GM23248 (cell line): ENCODE measurements around the gene OLFM3. TPM values are rescaled to one million over a fixed set of nuclear protein-coding genes. Genes with fewer than 3 reads are reported as not detected.

Experiments
- DNase-seq: peaks from one replicate; pipeline ENCODE4 v3.0.0-alpha.2; 2015
- H2AFZ ChIP-seq: fragments of 200-600 bp; sonication (generic); 2 replicates; pipeline ENCODE4 v1.6.1; 2016; ENCODE audit warnings: antibody characterized with exemption
- H3F3A ChIP-seq: fragments of 200-600 bp; sonication (generic); 2 replicates; pipeline ENCODE4 v1.6.1; 2016; ENCODE audit warnings: mild to moderate bottlenecking, antibody characterized with exemption, mixed run types; ENCODE audit not compliant: insufficient read depth
- H3K27ac ChIP-seq: fragments of 200-600 bp; sonication (generic); 2 replicates; pipeline ENCODE4 v1.5.1; 2016; ENCODE audit warnings: mild to moderate bottlenecking
- H3K27me3 ChIP-seq: fragments of 200-600 bp; sonication (generic); replicated peaks from 2 replicates; pipeline ENCODE4 v1.6.1; 2016; ENCODE audit warnings: mild to moderate bottlenecking; ENCODE audit not compliant: insufficient read depth
- H3K36me3 ChIP-seq: fragments of 200-600 bp; sonication (generic); 2 replicates; pipeline ENCODE4 v1.6.1; 2016; ENCODE audit warnings: low read depth, mild to moderate bottlenecking
- H3K4me1 ChIP-seq: fragments of 200-600 bp; sonication (generic); 2 replicates; pipeline ENCODE4 v1.6.1; 2016; ENCODE audit warnings: mild to moderate bottlenecking; ENCODE audit not compliant: insufficient read depth
- H3K4me2 ChIP-seq: fragments of 200-600 bp; sonication (generic); one replicate; pipeline ENCODE4 v1.6.1; 2016; ENCODE audit warnings: mild to moderate bottlenecking; ENCODE audit not compliant: unreplicated experiment
- H3K4me3 ChIP-seq: fragments of 200-600 bp; sonication (generic); 2 replicates; pipeline ENCODE4 v1.5.1; 2016; ENCODE audit warnings: mild to moderate bottlenecking
- H3K79me2 ChIP-seq: fragments of 200-600 bp; sonication (generic); 2 replicates; pipeline ENCODE4 v1.6.1; 2016; ENCODE audit warnings: mild to moderate bottlenecking; ENCODE audit not compliant: insufficient read depth
- H3K9ac ChIP-seq: fragments of 200-600 bp; sonication (generic); 2 replicates; pipeline ENCODE4 v1.6.1; 2016; ENCODE audit warnings: mild to moderate bottlenecking
- H3K9me2 ChIP-seq: fragments of 200-600 bp; sonication (generic); 2 replicates; pipeline ENCODE4 v1.6.1; 2016; ENCODE audit warnings: mixed run types, mild to moderate bottlenecking, moderate library complexity; ENCODE audit not compliant: insufficient read depth
- H3K9me3 ChIP-seq: fragments of 200-600 bp; sonication (generic); one replicate; pipeline ENCODE4 v1.6.1; 2017; ENCODE audit warnings: low read depth
- H4K20me1 ChIP-seq: fragments of 200-600 bp; sonication (generic); 2 replicates; pipeline ENCODE4 v1.6.0; 2016; ENCODE audit not compliant: insufficient read depth
- EZH2 ChIP-seq: fragments of 200-600 bp; sonication (generic); IDR thresholded peaks from 2 replicates; pipeline ENCODE4 v1.6.1; 2018; ENCODE audit warnings: antibody characterized with exemption, mild to moderate bottlenecking; ENCODE audit not compliant: insufficient read depth, poor library complexity, severe bottlenecking
- EZH2phosphoT487 ChIP-seq: fragments of 200-600 bp; sonication (generic); IDR thresholded peaks from 2 replicates; pipeline ENCODE4 v1.6.1; 2018; ENCODE audit warnings: antibody characterized with exemption, moderate library complexity, mild to moderate bottlenecking, low read depth; ENCODE audit not compliant: insufficient read depth
- WGBS, 2 experiments: methylation state at CpG; one replicate each; pipeline ENCODE4 v1.1.6; 2015 to 2017; ENCODE audit warnings: low lambda C conversion rate in 2 of 2, low coverage in 1 of 2; ENCODE audit errors: missing lambda C conversion rate in 2 of 2; 5-methylcytosine and 5-hydroxymethylcytosine counted together
- in situ Hi-C: fragments of 300-500 bp; cut with MboI; formaldehyde crosslinking; loops from 2 replicates; pipeline ENCODE4 v1.15.0; 2020
- polyA plus RNA-seq: library from polyadenylated mRNA; unstranded; fragments of >200 nt; fragmentation: Nextera tagmentation; extraction: Ambion mirVana; gene quantifications from 2 replicates; pipeline ENCODE4 v1.2.1, GENCODE V29; 2016
- total RNA-seq: library from RNA; depleted of rRNA; stranded (reverse); fragments of >200 nt; shearing (Covaris generic); gene quantifications from 2 replicates; pipeline ENCODE4 v1.2.3, GENCODE V29; 2014

OLFM3 gene
- total and polyA plus RNA-seq, 2 experiments from 2014 or later: not detected

GRCh38 chr1:101833312-101833711 is 163.4 kb downstream of the OLFM3 start:
- Histone ChIP-seq H3K9ac (no peak overlapping the region), H3K9me3 (no peaks in the 10 kb centered on the region), H4K20me1 (no peaks in the 10 kb centered on the region), H3K4me2 (no peak overlapping the region), H3K36me3 (no peaks in the 10 kb centered on the region), H2AFZ (no peak overlapping the region), H3K27me3 (no peaks in the 10 kb centered on the region), H3K27ac (no peak overlapping the region), H3K4me3 (no peak overlapping the region), H3K4me1 (no peaks in the 10 kb centered on the region), H3K79me2 (no peaks in the 10 kb centered on the region), H3F3A (no peaks in the 10 kb centered on the region), H3K9me2 (no peaks in the 10 kb centered on the region)
- DNase-seq: no peak
- in situ Hi-C loops: no loop called here
- no peak for TF ChIP-seq EZH2
- TF ChIP-seq EZH2phosphoT487: no peak
- 5 to 8% methylated on average over 4 of the region's 4 CpGs for WGBS, 2 experiments

DNA sequence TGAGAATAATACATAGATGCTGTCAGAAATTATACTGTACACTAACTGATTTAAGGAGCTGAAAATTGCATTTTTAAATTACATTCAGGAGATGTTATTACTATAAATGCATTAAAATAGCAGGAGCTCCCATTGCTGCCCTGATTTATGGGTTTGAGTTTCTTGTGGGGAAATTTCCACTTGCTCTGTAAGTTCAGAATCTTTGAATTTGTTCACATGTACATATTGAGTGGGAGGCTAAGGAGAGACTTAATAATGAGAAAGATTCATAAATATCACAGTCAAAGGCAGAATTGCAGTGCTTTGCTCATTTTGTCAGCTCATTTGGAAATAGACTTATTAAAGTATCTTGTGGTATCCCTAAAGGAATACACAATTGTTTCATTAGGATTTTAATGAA is 170.3 kb downstream of the OLFM3 start:
- Histone ChIP-seq H3K9me2 (no peaks in the 10 kb centered on the region), H3K27me3 (no peaks in the 10 kb centered on the region), H3K4me2 (no peak overlapping the region), H3K4me3 (no peak overlapping the region), H3K9me3 (no peaks in the 10 kb centered on the region), H2AFZ (no peak overlapping the region), H3K9ac (no peak overlapping the region), H3K4me1 (no peaks in the 10 kb centered on the region), H3K79me2 (no peaks in the 10 kb centered on the region), H3K27ac (no peak overlapping the region), H3F3A (no peaks in the 10 kb centered on the region), H4K20me1 (no peaks in the 10 kb centered on the region), H3K36me3 (no peaks in the 10 kb centered on the region)
- no peak for DNase-seq
- in situ Hi-C loops: no loop called here
- no peak for TF ChIP-seq EZH2phosphoT487
- TF ChIP-seq EZH2: no peak

GRCh38 chr1:101820071-101820470 is 176.7 kb downstream of the OLFM3 start:
- H3K27ac ChIP-seq: no peak overlapping the region
- no peaks in the 10 kb centered on the region for H3K4me1 ChIP-seq
- H3K79me2 ChIP-seq: no peaks in the 10 kb centered on the region
- H2AFZ ChIP-seq: no peak overlapping the region
- H4K20me1 ChIP-seq: no peaks in the 10 kb centered on the region
- no peaks in the 10 kb centered on the region for H3K9me2 ChIP-seq
- H3K27me3 ChIP-seq: no peaks in the 10 kb centered on the region
- WGBS, 2 experiments: 0% methylated on average over 1 of the region's 1 CpG
- peak; percentile 30 for DNase-seq
- no peak overlapping the region for H3K4me3 ChIP-seq
- H3F3A ChIP-seq: no peaks in the 10 kb centered on the region
- H3K9me3 ChIP-seq: no peaks in the 10 kb centered on the region
- in situ Hi-C loops: no loop called here
- TF ChIP-seq EZH2 (no peak), EZH2phosphoT487 (no peak)
- no peak overlapping the region for H3K9ac ChIP-seq
- H3K36me3 ChIP-seq: no peaks in the 10 kb centered on the region
- H3K4me2 ChIP-seq: no peak overlapping the region

GRCh38 chr1:101816262-101816661 is 180.5 kb downstream of the OLFM3 start:
- Histone ChIP-seq H3K9me2 (no peaks in the 10 kb centered on the region), H3K27ac (no peak overlapping the region)
- in situ Hi-C loops: no loop called here

DNA sequence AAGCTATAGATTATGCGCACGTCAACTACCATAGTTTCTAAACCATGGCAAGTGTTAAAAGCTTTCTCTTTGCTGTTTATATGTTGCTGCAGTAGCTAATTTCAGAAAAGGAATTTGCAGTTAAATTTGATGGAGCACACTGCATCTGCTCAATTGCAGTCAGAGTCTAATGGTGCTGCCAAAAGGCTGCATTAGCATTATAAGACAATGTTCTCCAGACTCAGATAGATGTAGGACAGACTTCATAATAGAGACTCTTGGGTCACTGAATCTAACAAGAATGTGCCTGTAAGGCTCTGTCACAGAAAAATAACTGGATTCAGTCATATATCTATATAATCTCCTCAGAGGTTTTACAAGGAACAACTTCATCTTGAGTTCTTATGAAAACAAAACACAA is 198.3 kb downstream of the OLFM3 start:
- no peak overlapping the region for H2AFZ ChIP-seq
- H3K9ac ChIP-seq: no peak overlapping the region
- H3K27me3 ChIP-seq: no peaks in the 10 kb centered on the region
- no peaks in the 10 kb centered on the region for H3K79me2 ChIP-seq
- H3K4me1 ChIP-seq: no peaks in the 10 kb centered on the region
- TF ChIP-seq EZH2phosphoT487 (no peak), EZH2 (no peak)
- H3K9me2 ChIP-seq: no peaks in the 10 kb centered on the region
- no peaks in the 10 kb centered on the region for H4K20me1 ChIP-seq
- 60 to 74% methylated on average over 2 of the region's 2 CpGs for WGBS, 2 experiments
- no peak overlapping the region for H3K4me3 ChIP-seq
- no peak overlapping the region for H3K4me2 ChIP-seq
- DNase-seq: no peak
- no peaks in the 10 kb centered on the region for H3K9me3 ChIP-seq
- in situ Hi-C loops: no loop called here
- no peak overlapping the region for H3K27ac ChIP-seq
- no peaks in the 10 kb centered on the region for H3K36me3 ChIP-seq
- no peaks in the 10 kb centered on the region for H3F3A ChIP-seq

More at GRCh38 chr1:101816262-101816661, 180.5 kb downstream of the OLFM3 start:
- Histone ChIP-seq H3K4me2 (no peak overlapping the region), H3K27me3 (no peaks in the 10 kb centered on the region), H3K79me2 (no peaks in the 10 kb centered on the region), H3K9ac (no peak overlapping the region), H2AFZ (no peak overlapping the region), H3K4me3 (no peak overlapping the region), H3F3A (no peaks in the 10 kb centered on the region), H3K4me1 (no peaks in the 10 kb centered on the region), H3K36me3 (no peaks in the 10 kb centered on the region), H4K20me1 (no peaks in the 10 kb centered on the region), H3K9me3 (no peaks in the 10 kb centered on the region)
- no peak for TF ChIP-seq EZH2phosphoT487
- TF ChIP-seq EZH2: no peak
- 0 to 6% methylated on average over 1 of the region's 1 CpG for WGBS, 2 experiments
- DNase-seq: no peak
